ENCODE measurements around the gene ZNF503. TPM values are rescaled to one million over a fixed set of nuclear protein-coding genes. Genes with fewer than 3 reads are reported as not detected.

The ZNF503 gene
- total and polyA plus RNA-seq, 2 donors from 2014 or later, result 34.7 to 45.8 TPM

DNA sequence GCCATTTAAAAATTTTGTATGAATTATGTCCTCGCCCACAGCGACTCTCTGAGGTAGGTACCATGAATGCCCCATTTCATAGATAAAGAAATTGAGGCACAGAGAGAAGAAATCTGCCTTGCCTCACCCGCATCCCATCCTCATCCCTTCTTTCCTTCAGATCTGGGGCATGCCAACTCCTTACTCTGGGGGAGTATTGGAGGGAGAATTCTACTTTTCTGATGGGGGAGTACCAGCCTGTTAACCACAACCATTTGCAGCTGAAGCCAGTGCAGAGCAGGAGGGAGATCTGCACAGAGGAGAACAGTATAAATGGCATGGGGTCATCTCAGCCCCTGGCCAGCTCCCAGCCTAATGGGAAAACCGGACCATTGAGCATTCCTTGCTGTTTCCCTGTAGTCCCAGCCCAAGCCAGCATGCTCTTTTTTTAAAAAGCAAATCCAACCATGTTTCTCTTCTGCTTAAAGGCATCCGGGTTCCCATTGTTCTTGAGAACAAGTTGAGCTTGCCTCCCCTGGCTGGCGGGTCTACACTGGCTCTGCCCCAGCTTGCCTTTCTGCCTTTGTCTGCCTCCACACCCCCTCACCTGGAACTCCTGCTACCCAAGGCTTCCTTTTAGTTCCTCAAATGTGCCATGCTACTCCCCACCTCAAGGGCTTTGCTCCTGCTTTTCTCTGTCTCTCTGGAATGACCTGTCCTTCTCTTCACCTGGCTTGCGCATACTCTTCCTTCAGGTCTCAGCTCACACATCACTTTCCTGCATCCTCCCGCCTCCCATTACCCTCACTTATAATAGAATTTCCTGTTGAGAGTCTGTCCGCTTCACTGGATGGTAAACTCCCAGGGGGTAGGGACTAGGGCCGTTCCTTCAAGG lies 8.8 kb upstream of the ZNF503 start:
- FAIRE-seq (no peak), DNase-seq (peak in 2 of 5 donors; percentile 17 to 53)
- H3K27me3 ChIP-seq (ENCODE audit: control insufficient read depth, insufficient read depth, low read length), result no peaks in the 10 kb centered on the region
- no peak overlapping the region for H3K27ac ChIP-seq (ENCODE audit: low read depth in 2 of 2, low read length in 2 of 2)
- no peaks in the 10 kb centered on the region for H3K9me3 ChIP-seq (ENCODE audit: control insufficient read depth in 2 of 3, insufficient read depth in 1 of 3, low read length in 3 of 3)
- H3K4me1 ChIP-seq (ENCODE audit: control insufficient read depth in 2 of 3, insufficient read depth in 2 of 3, low read depth in 1 of 3, low read length in 3 of 3), result peaks cover 2 to 7% (median 6%) of the 10 kb centered on the region in 3 donors
- TF ChIP-seq, protein P1, sequence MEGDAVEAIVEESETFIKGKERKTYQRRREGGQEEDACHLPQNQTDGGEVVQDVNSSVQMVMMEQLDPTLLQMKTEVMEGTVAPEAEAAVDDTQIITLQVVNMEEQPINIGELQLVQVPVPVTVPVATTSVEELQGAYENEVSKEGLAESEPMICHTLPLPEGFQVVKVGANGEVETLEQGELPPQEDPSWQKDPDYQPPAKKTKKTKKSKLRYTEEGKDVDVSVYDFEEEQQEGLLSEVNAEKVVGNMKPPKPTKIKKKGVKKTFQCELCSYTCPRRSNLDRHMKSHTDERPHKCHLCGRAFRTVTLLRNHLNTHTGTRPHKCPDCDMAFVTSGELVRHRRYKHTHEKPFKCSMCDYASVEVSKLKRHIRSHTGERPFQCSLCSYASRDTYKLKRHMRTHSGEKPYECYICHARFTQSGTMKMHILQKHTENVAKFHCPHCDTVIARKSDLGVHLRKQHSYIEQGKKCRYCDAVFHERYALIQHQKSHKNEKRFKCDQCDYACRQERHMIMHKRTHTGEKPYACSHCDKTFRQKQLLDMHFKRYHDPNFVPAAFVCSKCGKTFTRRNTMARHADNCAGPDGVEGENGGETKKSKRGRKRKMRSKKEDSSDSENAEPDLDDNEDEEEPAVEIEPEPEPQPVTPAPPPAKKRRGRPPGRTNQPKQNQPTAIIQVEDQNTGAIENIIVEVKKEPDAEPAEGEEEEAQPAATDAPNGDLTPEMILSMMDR (IDR thresholded peaks at IDR 0.05; ENCODE audit: borderline replicate concordance, extremely low read depth, insufficient read depth), result no peak
- no peak overlapping the region for H3K9ac ChIP-seq (ENCODE audit: low read length in 3 of 3)
- H3K4me3 ChIP-seq (ENCODE audit: low read length in 3 of 3), result peak overlapping the region in 1 of 3 donors; percentile 88
- intact Hi-C loops (cut with DNase I), result no loop called here
- no peaks in the 10 kb centered on the region for H3K36me3 ChIP-seq (ENCODE audit: control insufficient read depth in 2 of 3, insufficient read depth in 3 of 3, low read length in 3 of 3)

DNA sequence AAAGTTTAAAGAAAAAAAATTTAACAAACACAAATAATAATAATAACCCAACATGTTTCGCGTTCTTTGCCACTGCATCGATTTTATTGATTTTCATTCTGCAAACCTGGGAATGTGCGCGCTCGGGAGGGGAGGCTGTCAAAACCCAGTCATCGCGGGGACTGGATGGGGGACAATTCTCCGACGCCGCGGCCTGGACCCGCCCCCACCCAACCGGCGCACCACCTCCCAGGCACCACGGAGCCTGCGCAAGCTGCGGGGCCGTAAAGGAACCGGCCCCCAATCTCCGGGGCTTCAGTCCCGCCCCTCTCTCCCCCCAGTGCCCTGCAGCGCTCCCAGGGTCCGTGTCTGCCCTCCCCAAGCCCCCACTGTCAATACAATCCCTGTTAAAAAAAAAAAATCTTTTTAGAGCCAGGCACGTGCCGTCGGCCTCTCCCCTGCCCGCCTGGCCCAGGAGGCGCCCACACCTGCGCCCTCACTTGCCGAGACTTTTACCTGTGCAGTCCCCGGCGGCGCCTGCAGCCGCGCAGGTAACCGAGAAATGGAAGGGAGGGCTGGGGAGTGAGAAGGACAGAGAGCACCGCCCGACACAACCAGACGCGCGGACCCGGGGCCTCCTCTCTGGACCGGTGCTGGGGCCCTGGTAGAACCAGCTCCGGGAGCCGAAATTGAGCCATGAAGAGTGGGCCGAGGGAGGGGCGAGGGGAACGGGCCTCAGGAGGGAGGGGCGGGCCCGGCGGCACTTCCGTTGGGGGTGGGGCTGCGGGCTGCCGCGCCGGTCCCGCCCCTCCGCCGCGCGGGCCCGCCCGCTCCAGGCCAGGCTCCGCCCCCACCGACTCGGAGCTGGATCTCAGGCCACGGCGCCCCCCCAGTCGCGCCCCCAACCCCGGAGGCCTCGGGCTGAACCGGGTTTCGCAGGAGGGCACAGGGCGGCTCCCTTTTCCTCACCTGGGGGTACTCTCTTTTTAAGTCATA lies 7.6 kb upstream of the ZNF503 start:
- H3K4me3 ChIP-seq (ENCODE audit: low read length in 3 of 3), result peak overlapping the region; percentile 52 to 88 (median 59)
- no peak for FAIRE-seq
- H3K9ac ChIP-seq (ENCODE audit: low read length in 3 of 3), result peak overlapping the region; percentile 22 to 82 (median 59)
- H3K27ac ChIP-seq (ENCODE audit: low read depth in 2 of 2, low read length in 2 of 2), result peak overlapping the region; percentile 91 to 93
- H3K36me3 ChIP-seq (ENCODE audit: control insufficient read depth in 2 of 3, insufficient read depth in 3 of 3, low read length in 3 of 3), result no peaks in the 10 kb centered on the region
- peak; percentile 79 to 91 (median 87) for DNase-seq
- H3K9me3 ChIP-seq (ENCODE audit: control insufficient read depth in 2 of 3, insufficient read depth in 1 of 3, low read length in 3 of 3), result no peaks in the 10 kb centered on the region
- intact Hi-C loops (cut with DNase I), result loop anchor here (10.0 kb wide), 1 partner anchor 506 kb away; no protein-coding TSS in a partner anchor
- H3K4me1 ChIP-seq (ENCODE audit: control insufficient read depth in 2 of 3, insufficient read depth in 2 of 3, low read depth in 1 of 3, low read length in 3 of 3), result peaks cover 2 to 8% (median 6%) of the 10 kb centered on the region in 3 donors
- TF ChIP-seq, protein P1 (IDR thresholded peaks at IDR 0.05; ENCODE audit: borderline replicate concordance, extremely low read depth, insufficient read depth), result no peak
- H3K27me3 ChIP-seq (ENCODE audit: control insufficient read depth, insufficient read depth, low read length), result no peaks in the 10 kb centered on the region

DNA sequence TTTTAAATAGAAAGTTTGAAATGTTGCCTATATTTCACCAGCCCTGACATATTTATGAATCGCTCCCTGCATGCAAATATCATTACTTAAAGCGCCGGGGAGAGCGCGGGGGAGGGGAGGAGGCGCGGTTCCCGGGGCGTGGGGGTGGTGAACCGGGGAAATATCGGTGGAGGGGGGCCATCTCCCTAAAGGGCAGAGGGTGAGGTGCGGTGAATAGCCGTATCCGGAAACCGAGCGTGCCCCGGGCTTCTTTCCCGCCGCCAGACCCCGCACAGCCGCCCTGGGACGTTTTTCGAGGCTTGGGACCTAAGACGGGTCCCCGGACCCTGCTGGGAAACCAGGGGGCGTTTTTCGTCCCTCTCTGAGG lies 6.9 kb upstream of the ZNF503 start:
- no peaks in the 10 kb centered on the region for H3K36me3 ChIP-seq (ENCODE audit: control insufficient read depth in 2 of 3, insufficient read depth in 3 of 3, low read length in 3 of 3)
- TF ChIP-seq, protein P1 (IDR thresholded peaks at IDR 0.05; ENCODE audit: borderline replicate concordance, extremely low read depth, insufficient read depth), result no peak
- no peaks in the 10 kb centered on the region for H3K27me3 ChIP-seq (ENCODE audit: control insufficient read depth, insufficient read depth, low read length)
- FAIRE-seq (no peak), DNase-seq (peak in 4 of 5 donors; percentile 69 to 85 (median 78))
- H3K9me3 ChIP-seq (ENCODE audit: control insufficient read depth in 2 of 3, insufficient read depth in 1 of 3, low read length in 3 of 3), result no peaks in the 10 kb centered on the region
- intact Hi-C loops (cut with DNase I), result loop anchor here (10.0 kb wide), 1 partner anchor 506 kb away; no protein-coding TSS in a partner anchor
- peak overlapping the region in 2 of 3 donors; percentile 22 to 82 for H3K9ac ChIP-seq (ENCODE audit: low read length in 3 of 3)
- H3K27ac ChIP-seq (ENCODE audit: low read depth in 2 of 2, low read length in 2 of 2), result peak overlapping the region; percentile 78 to 93
- H3K4me1 ChIP-seq (ENCODE audit: control insufficient read depth in 2 of 3, insufficient read depth in 2 of 3, low read depth in 1 of 3, low read length in 3 of 3), result peaks cover 2 to 11% (median 6%) of the 10 kb centered on the region in 3 donors
- H3K4me3 ChIP-seq (ENCODE audit: low read length in 3 of 3), result peak overlapping the region; percentile 52 to 88 (median 59)
